GM19099 (cell line): ENCODE measurements around the gene APOL4.

Source experiments
- POLR2A ChIP-seq: IDR thresholded peaks from 3 replicates; pipeline ENCODE4 v1.6.1; 2011; ENCODE audit warnings: low read depth; ENCODE audit not compliant: insufficient read length; ENCODE audit errors: extremely low read depth

APOL4 gene

DNA sequence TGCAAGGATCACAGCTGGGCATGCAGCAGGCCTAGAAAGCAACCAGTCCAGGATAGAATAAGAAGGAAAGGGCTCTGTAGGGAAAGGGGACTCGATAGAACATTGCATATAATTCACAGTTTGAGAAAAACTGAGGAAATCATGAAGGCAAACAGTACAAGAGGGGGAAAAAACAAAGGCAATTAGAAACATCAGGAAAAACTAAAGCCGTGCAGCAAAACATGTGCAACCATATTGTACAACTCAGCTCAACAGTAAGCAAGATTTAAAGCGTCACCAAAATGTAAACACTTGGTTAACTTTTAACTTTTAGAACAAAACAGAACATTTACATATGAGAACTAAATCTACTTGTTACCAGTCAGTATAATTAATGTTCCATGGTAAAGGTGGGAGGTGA, 49.5 kb downstream of the APOL4 start:
- no peak for TF ChIP-seq POLR2A

DNA sequence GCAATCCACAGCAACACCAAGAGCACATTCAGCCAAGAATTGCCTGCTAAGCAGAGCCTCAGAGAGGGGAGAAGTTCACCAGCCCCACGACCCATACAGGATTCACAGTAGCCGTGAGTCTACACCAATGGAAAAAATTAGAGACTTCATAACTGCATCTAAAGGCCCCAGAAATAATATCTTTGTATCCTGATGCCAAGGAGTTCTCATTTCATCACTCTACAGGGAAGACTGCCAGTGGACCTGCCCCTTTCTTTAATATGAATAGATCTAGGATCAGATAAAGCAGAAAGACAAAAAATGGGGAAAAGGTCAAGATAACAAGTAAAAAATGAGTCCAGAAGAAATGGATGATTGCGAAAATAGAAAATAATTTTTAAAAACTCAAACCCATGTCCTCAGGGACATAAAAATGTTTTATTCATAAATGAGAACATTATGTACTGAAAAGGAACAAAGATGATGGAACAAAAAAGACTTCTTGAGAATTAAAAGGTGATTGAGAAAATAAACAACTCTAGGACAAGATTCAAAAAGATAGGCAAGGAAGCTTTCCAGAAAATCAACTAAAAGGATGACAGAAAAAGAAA, 50.5 kb downstream of the APOL4 start:
- TF ChIP-seq POLR2A = no peak

DNA sequence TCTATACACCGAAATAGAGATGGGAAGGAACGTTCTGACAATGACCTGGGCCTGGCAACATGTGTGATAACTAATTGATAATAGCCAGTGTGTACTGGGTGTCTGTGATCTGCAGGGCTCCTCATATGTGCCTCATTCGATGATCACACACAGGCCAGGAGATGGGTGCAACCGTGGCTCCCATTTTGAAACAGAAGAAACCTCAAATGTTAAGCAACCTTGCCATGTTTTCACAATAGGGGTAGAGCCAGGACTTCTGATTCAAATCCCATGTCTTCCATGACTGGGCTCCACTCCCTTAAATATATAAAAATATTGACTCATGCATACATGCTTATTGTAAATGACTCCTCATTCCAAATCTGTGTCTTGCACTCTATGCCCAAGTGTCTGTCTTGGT, 52.2 kb downstream of the APOL4 start:
- TF ChIP-seq POLR2A = no peak

DNA sequence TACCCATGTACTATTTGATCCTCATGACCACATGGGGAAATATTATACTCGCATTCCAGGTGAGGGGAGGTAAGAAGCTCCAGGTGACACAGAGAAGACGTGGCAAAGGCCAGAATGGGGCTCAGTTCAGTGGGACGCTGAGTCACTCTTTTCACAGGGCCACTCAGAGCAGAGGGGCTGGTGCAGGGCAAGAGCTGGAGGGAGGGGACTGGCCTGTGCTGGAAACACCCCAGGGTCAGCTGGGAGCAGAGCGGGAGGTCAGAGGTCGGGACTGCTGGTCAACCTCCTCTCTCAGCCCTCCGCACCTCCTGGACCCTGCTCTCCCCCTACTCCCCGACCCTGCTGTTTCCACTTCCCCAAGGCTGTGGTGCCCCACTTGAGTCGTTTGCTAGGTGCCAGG, 53.2 kb downstream of the APOL4 start:
- no peak for TF ChIP-seq POLR2A

DNA sequence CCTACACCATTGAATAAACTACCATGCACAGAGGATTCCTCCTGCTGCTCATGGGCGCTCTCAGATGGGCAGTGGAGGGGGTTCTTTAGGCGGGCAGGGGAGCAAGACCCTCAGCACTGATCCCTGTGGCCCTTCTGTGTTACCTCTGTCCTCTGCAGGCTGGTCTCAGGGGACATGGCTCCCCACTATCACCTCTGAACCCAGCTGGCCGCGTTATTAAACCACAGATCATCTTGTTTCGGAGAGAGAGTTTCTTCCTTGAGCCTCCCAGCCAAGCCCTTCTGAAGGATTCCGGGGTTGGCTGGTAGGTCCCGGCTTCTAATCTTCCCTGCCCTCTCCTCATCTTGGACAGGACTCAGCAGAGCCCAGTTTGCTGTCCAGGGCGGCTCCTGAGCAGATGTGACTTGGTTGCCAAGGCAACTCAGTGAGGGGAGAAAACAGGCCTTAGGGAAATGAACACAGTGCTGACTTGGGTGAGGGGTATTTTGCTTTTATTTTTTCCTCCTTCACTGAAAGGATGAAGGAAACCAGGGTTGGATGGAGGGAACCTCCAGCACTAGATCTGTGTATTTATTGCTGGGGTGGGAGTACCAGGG, 54.3 kb downstream of the APOL4 start:
- TF ChIP-seq POLR2A = no peak

DNA sequence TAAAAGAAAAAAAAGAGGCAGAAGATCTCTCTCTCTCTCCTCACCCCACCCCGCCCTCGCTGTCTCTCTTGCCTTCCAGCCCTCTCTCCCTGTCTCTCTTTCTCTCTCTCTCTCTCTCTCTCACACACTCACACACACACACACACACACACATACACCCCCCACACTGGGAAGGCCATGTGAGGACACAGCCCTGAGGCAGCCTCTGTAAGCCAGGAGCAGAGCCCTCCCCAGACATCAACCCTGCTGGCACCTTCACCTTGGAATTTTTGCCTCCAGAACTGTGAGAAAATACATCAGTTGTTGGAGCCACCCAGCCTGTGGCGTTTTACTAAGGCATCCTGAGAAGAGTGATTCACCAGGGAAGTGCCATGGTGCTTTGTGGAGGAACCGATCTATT, 55.7 kb downstream of the APOL4 start:
- no peak for TF ChIP-seq POLR2A

DNA sequence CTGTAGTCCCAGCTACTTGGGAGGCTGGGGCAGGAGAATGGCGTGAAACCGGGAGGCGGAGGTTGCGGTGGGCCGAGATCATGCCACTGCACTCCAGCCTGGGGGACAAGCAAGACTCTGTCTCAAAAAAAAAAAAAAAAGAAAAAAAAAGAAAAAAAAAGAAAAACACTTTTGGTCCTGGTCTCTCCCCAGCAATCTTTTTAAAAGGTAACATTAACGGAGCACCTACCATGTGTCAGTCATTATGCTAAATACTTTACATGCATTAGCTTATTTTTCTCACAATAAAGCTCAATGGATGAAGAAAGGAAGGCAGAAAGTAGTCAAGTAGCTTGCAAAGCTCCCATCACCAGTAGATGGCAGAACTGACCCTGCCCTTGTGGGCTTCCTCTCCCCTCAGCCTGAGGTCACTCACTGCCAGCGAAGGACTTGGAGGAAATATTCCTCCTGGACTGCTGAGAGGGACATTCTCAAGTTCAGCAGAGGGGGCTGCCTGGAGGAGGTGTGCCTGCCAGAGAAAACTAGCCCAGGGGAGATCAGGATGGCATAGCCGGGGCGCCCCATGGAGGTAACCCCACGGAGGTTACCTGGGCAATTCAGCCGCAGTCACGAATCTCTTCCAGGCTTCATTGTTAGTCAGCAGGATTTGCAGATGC, 56.6 kb downstream of the APOL4 start:
- TF ChIP-seq POLR2A = no peak

DNA sequence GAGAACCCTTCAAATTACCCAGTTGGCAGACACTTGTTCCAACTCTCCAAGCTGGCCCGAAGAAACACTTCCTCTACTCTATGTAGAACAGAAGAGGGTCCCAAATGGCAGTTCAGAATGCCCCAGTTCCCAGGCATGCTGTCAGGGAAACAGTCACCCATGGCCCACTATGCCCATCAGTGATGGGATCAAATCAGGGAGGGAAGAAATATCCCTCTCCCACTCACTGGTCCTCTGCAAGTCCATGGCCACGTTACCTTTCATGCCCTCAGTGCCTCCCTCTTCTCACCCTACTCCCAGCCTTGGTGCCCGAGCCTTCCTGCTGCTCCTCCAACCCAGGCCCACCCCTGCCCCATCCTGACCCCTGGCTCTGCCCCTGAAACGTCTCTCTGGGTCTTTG, 57.7 kb downstream of the APOL4 start:
- no peak for TF ChIP-seq POLR2A

DNA sequence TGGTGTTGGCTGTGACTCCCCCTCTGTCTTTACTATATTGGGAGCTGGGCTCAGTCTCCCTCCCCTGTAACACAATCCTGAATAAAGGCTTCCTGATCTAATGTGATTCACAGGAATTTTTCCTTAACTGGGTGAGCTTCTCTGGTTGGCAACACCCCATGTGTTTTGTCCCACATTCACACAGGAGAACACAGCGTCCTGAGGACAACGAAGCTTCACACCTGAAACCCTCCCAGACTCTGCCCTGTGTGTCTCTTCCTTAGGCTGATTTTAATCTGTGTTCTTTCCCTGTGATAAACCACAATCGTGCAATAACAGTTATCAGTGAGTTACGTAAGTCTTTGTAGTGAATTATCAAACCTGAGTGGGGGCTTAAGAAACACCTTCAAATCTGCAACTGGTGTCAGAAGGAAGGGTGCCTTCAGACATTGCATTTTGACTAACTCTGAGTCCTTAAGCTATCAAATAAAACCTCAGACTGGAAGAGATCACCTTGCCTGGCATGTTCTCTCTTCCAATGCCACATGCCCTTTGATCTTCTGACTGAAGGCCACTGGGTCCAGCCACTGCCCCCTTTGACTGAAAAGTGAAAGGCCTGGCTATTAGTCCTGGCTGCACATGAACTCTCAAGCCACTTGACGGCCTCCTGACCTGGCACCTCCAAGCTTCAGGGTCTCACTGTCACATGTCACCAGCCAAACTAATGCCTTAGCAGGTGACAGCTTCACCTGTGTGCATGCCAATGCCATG, 58.4 kb downstream of the APOL4 start:
- no peak for TF ChIP-seq POLR2A

DNA sequence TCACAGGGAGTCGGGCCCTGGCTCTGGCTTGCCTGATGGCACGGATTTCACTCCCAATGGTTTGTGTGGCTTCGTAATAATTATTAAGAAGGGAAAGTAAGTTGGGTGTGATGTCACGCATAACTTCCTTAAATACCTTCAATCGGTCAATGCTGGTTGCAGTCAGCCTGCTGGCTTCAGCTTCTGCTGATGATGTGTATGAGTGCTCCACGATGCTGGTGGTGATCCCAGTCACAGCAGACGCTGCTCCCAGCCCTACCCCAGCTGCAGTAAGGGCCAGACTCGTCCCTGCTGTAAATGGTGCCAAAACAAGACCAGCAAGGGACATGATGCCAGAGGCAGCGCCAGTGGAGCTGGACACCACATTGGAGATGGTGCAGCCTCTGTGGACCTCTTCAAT, 60.1 kb downstream of the APOL4 start:
- TF ChIP-seq POLR2A = no peak
